Ascending aorta (tissue), 2 donors: ENCODE results near the gene FBRSL1. TPM values are rescaled to one million over a fixed set of nuclear protein-coding genes. Genes with fewer than 3 reads are reported as not detected.

Experiments
- DNase-seq, 2 donors: peaks; one replicate each; pipeline ENCODE4 v3.0.0-alpha.2; 2019; ENCODE audit warnings: low spot score in 2 of 2
- H3K27ac ChIP-seq, 2 donors: fragments of 200-600 bp; sonication (generic); one replicate each; pipeline ENCODE4 v1.5.1; 2016 to 2017; ENCODE audit warnings: mild to moderate bottlenecking in 1 of 2
- H3K27me3 ChIP-seq: fragments of 200-600 bp; sonication (generic); one replicate; pipeline ENCODE4 v1.5.1; 2017
- H3K36me3 ChIP-seq, 2 donors: fragments of 200-600 bp; sonication (generic); one replicate each; pipeline ENCODE4 v1.5.1; 2016
- H3K4me1 ChIP-seq, 2 donors: fragments of 200-600 bp; sonication (generic); one replicate each; pipeline ENCODE4 v1.5.1; 2016 to 2017; ENCODE audit warnings: mild to moderate bottlenecking in 1 of 2
- H3K4me3 ChIP-seq, 2 donors: fragments of 200-600 bp; sonication (generic); one replicate each; pipeline ENCODE4 v1.5.1; 2016 to 2017; ENCODE audit warnings: mild to moderate bottlenecking in 1 of 2
- H3K9me3 ChIP-seq, 2 donors: fragments of 200-600 bp; sonication (generic); one replicate each; pipeline ENCODE4 v1.5.1; 2016
- intact Hi-C: fragments of 100-400 bp; cut with DNase I; formaldehyde crosslinking; loops from one replicate; pipeline ENCODE4 v1.15.1; 2023
- total RNA-seq: library from RNA; depleted of rRNA; stranded (reverse); fragments of >200 nt; gene quantifications from one replicate; pipeline ENCODE4 v1.1.0, GENCODE V29; 2016
- TF ChIP-seq, protein P1 (sequence below), 3 experiments: fragments of 200-600 bp in 2 of 3; fragments of 450-650 bp in 1 of 3; sonication (generic) in 2 of 3; IDR thresholded peaks; one replicate each; pipeline ENCODE4 v1.5.1; 2016 to 2019; ENCODE audit warnings: antibody characterized with exemption in 3 of 3, mild to moderate bottlenecking in 1 of 3, moderate library complexity in 1 of 3

Gene FBRSL1
- total RNA-seq, 1 donor from 2014 or later, result 40.7 TPM

DNA sequence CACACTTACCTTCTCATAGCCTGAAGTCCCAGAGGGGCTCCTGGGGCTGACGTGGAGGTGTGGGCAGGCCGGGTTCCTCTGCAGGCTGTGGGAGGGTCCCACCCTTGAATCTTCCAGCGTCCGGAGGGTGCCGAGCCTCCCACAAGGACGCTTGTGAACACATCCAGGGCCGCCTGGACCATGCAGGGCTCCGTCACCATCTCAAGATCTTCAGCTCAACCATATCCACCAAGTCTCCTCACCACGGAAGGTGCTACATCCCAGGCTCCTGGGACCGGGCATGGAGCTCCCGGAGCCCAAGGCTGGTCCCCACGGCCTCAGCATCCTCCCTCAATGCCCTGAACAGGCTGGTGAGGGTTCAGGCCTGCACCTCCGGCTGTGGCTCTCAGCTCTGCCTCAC is 10.7 kb upstream of the FBRSL1 start:
- Histone ChIP-seq H3K9me3 (no peaks in the 10 kb centered on the region), H3K36me3 (no peaks in the 10 kb centered on the region), H3K27ac (no peak overlapping the region), H3K27me3 (no peaks in the 10 kb centered on the region), H3K4me3 (no peak overlapping the region), H3K4me1 (no peaks in the 10 kb centered on the region)
- no peak for DNase-seq
- intact Hi-C loops, result no loop called here
- TF ChIP-seq, protein P1, sequence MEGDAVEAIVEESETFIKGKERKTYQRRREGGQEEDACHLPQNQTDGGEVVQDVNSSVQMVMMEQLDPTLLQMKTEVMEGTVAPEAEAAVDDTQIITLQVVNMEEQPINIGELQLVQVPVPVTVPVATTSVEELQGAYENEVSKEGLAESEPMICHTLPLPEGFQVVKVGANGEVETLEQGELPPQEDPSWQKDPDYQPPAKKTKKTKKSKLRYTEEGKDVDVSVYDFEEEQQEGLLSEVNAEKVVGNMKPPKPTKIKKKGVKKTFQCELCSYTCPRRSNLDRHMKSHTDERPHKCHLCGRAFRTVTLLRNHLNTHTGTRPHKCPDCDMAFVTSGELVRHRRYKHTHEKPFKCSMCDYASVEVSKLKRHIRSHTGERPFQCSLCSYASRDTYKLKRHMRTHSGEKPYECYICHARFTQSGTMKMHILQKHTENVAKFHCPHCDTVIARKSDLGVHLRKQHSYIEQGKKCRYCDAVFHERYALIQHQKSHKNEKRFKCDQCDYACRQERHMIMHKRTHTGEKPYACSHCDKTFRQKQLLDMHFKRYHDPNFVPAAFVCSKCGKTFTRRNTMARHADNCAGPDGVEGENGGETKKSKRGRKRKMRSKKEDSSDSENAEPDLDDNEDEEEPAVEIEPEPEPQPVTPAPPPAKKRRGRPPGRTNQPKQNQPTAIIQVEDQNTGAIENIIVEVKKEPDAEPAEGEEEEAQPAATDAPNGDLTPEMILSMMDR (IDR thresholded peaks at IDR 0.05), result no peak

DNA sequence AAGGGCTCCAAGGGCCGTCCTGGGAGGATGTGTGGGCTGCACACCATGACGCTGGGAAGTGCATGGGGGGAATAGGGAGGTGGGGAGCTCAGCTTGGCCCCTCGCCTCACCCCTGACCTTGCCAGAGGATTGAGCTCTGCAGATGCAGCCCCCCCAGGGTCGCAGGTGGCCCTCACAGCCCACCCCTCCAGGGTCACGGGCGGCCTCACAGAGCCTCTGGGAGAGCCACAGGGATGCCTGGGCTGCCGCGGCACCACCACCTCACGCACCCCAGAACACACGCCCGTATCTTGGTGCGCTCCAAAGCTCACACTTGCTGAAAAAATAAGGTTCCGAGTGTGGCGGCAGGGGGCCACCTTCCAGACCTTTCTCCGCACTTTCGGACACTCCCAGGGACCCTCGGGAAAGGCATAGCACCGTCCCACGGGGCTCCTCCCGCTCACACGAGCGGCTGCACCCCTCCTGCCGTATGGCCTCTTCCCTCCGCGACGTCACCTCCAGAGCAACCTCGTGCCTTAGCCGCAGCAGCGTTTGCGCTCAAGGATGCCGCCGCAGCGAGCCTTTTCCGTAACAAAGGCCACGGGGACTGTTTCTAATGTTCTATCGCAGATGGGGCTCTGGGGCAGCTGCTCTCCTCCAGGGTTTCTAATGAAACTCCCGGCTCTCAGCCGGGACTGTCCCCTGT is 9.9 kb upstream of the FBRSL1 start:
- Histone ChIP-seq H3K9me3 (no peaks in the 10 kb centered on the region), H3K36me3 (no peaks in the 10 kb centered on the region), H3K27me3 (no peaks in the 10 kb centered on the region), H3K27ac (no peak overlapping the region), H3K4me1 (no peaks in the 10 kb centered on the region), H3K4me3 (no peak overlapping the region)
- no peak for DNase-seq
- intact Hi-C loops, result loop anchor here (10.0 kb wide), 1 partner anchor 205 kb away; the partner anchor contains the start of genes POLE and PXMP2
- TF ChIP-seq, protein P1 (IDR thresholded peaks at IDR 0.05), result no peak

DNA sequence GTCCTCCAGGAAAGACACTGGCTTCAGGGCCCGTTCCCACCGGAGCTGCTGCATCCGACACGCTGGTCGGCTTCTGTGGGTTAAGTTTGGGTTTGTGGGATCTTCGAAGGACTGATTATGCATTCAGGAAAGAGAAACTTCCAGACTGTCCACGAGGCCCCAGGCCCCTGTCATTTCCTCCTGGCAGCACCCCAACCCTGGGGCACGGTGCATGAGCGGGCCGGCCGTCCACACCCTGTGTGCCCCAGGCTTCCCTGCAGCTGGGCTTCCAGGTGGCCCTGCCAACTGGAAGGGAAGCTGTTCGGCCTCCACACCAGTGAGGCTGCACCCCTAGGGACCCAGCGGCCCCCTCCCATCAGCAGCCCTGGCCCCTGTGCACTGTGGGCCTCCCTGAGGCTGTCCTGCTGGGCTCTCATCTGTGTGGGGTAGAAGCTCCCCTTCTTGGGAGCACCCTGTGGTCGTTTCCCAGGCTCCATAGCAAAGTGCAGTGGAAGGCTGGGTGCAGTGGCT is 9.3 kb upstream of the FBRSL1 start:
- Histone ChIP-seq H3K27me3 (no peaks in the 10 kb centered on the region), H3K27ac (no peak overlapping the region), H3K4me1 (no peaks in the 10 kb centered on the region), H3K36me3 (no peaks in the 10 kb centered on the region), H3K4me3 (no peak overlapping the region), H3K9me3 (no peaks in the 10 kb centered on the region)
- no peak for DNase-seq
- intact Hi-C loops, result loop anchor here (10.0 kb wide), 1 partner anchor 204 kb away; the partner anchor contains the start of genes POLE and PXMP2
- TF ChIP-seq, protein P1 (IDR thresholded peaks at IDR 0.05), result no peak

DNA sequence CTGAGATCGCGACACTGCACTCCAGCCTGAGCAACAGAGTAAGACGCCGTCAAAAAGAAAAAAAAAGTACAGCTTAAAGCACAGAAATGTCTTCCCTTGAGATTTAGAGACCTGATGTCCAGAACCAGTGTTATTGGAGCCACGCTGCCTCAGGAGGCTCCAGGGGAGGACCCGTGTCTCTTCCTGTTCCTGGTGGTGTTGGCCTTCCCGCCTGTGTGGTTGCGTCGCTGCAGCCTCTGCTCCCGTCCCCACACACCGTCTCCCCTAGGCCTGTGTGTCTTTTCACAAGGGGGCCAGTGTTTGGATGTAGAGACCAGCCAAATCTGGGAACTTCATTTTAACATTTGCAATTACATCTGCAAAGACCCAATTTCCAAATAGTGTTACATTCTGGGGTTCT is 8.6 kb upstream of the FBRSL1 start:
- intact Hi-C loops, result loop anchor here (10.0 kb wide), 1 partner anchor 203 kb away; the partner anchor contains the start of genes POLE and PXMP2

DNA sequence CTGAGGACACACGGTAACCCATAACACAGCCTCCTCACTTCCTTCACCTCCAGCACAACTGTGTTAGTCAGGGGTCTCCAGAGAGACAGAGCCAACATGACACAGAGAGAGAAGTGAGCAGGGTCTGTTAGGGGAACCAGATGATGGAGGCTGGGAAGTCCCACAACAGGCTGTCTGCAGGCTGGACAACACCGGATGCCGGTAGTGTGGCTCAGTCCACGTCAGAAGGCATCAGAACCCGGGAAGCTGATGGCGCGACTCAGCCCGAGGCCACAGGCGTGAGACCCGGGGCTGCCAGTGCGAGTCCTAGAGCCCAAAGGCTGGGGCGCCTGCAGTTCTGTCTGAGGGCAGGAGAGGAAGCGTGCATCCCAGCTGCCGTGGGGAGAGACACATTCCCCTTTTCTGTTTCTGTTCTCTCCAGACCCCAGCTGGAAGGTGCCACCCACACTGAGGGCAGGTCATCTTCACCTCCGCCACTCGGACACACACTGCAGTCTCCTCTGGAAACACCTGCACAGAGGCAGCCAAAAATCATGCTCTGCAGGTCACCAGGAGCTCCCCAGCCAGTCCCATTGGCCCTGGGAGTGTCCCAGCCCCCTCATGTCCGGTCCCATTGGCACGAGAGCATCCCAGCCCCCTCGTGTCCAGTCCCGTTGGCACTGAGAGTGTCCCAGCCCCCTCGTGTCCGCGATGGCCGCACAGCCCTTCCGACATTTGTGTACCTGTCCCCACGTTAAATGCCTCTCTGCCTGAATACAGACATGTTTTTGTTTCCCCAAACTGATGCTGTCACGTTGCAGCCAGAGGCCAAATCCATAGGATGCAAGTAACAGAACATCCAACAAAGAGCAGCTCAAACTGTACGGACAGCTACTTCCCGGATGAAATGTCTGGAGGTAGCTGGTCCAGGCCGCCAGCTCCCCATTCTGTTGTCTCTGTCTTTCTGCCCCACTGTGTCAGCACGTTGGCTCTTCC is 7.9 kb upstream of the FBRSL1 start:
- Histone ChIP-seq H3K9me3 (no peaks in the 10 kb centered on the region), H3K4me1 (no peaks in the 10 kb centered on the region), H3K27ac (no peak overlapping the region), H3K27me3 (no peaks in the 10 kb centered on the region), H3K36me3 (no peaks in the 10 kb centered on the region), H3K4me3 (no peak overlapping the region)
- intact Hi-C loops, result loop anchor here (10.0 kb wide), 1 partner anchor 203 kb away; the partner anchor contains the start of genes POLE and PXMP2
- TF ChIP-seq, protein P1 (IDR thresholded peaks at IDR 0.05), result no peak
- no peak for DNase-seq

More for the DNA sequence above, 8.6 kb upstream of the FBRSL1 start:
- no peaks in the 10 kb centered on the region for H3K4me1 ChIP-seq
- H3K27me3 ChIP-seq, result no peaks in the 10 kb centered on the region
- no peaks in the 10 kb centered on the region for H3K36me3 ChIP-seq
- TF ChIP-seq, protein P1 (IDR thresholded peaks at IDR 0.05), result no peak
- H3K9me3 ChIP-seq, result no peaks in the 10 kb centered on the region
- H3K4me3 ChIP-seq, result no peak overlapping the region
- no peak overlapping the region for H3K27ac ChIP-seq
- DNase-seq, result no peak
